HepG2 (cell line): Measurements from ENCODE around the gene PSMB10. TPM values are rescaled to one million over a fixed set of nuclear protein-coding genes. Genes with fewer than 3 reads are reported as not detected.

ENCODE experiments used
- AHR ChIP-seq: IDR thresholded peaks from 2 replicates; pipeline ENCODE4 v1.6.1; 2018; ENCODE audit warnings: missing genetic modification reagents, missing compliant biosample characterization
- BCL3 ChIP-seq: sonication (generic); formaldehyde crosslinking; IDR thresholded peaks from 2 replicates; pipeline ENCODE4 v1.5.1; 2020; ENCODE audit warnings: mild to moderate bottlenecking, missing genetic modification reagents, moderate library complexity
- HNRNPH1 ChIP-seq: fragments of 200-400 bp; formaldehyde crosslinking; optimal IDR thresholded peaks from 2 replicates; pipeline ENCODE3; 2017; ENCODE audit warnings: mild to moderate bottlenecking, low read depth, low read length
- HOXA3 ChIP-seq: sonication (generic); formaldehyde crosslinking; IDR thresholded peaks from 2 replicates; pipeline ENCODE4 v1.5.0; 2020; ENCODE audit warnings: missing genetic modification reagents
- MYC ChIP-seq: sonication (generic); formaldehyde crosslinking; IDR thresholded peaks from 2 replicates; pipeline ENCODE4 v1.9.0; 2021; ENCODE audit warnings: missing genetic modification reagents, borderline replicate concordance
- NFKBIZ ChIP-seq: IDR thresholded peaks from 2 replicates; pipeline ENCODE4 v1.6.1; 2018; ENCODE audit warnings: missing genetic modification reagents, missing compliant biosample characterization
- NONO ChIP-seq, 2 experiments: fragments of 450-650 bp in 1 of 2; sonication (generic) in 1 of 2; formaldehyde crosslinking in 1 of 2; IDR thresholded peaks in 1 of 2; conservative IDR thresholded peaks in 1 of 2; 2 replicates each; pipeline versions ENCODE4 v1.6.1 to v1.8.0; 2017 to 2022; ENCODE audit warnings: mild to moderate bottlenecking in 1 of 2, missing genetic modification reagents in 1 of 2, moderate library complexity in 1 of 2
- SALL1 ChIP-seq: sonication (generic); formaldehyde crosslinking; IDR thresholded peaks from 2 replicates; pipeline ENCODE4 v1.8.0; 2022; ENCODE audit warnings: mild to moderate bottlenecking, missing genetic modification reagents
- WIZ ChIP-seq: sonication (generic); formaldehyde crosslinking; IDR thresholded peaks from 2 replicates; pipeline ENCODE4 v1.5.1; 2020; ENCODE audit warnings: mild to moderate bottlenecking, missing genetic modification reagents
- ZNF326 ChIP-seq: sonication (generic); formaldehyde crosslinking; IDR thresholded peaks from 2 replicates; pipeline ENCODE4 v1.4.0; 2020; ENCODE audit warnings: missing genetic modification reagents, borderline replicate concordance
- ZNF33B ChIP-seq: sonication (generic); formaldehyde crosslinking; IDR thresholded peaks from 2 replicates; pipeline ENCODE4 v1.5.1; 2020; ENCODE audit warnings: mild to moderate bottlenecking, missing genetic modification reagents
- ZZZ3 ChIP-seq: sonication (generic); formaldehyde crosslinking; IDR thresholded peaks from 2 replicates; pipeline ENCODE4 v1.4.0; 2020; ENCODE audit warnings: missing genetic modification reagents, mild to moderate bottlenecking, borderline replicate concordance
- polyA plus RNA-seq, 8 experiments: library from polyadenylated mRNA; depleted of rRNA in 3 of 8; stranded (reverse) in 7 of 8; unstranded in 1 of 8; fragments of >200 nt; fragmentation: Illumina TruSeq in 4 of 8; extraction: Trizol in 4 of 8; gene quantifications; 2 replicates each; pipeline versions ENCODE4 v1.2.1 to v1.2.3, GENCODE V29; 2011 to 2016; ENCODE audit warnings: low read depth in 4 of 8, missing spikeins in 1 of 8, mixed read lengths in 1 of 8; ENCODE audit not compliant: insufficient read depth in 1 of 8
- total RNA-seq, 5 experiments: library from RNA; depleted of rRNA; stranded (reverse); fragments of >200 nt; fragmentation: Illumina TruSeq; extraction: Trizol; gene quantifications; 2 replicates each; pipeline ENCODE4 v1.2.3, GENCODE V29; 2016; ENCODE audit warnings: low read depth in 1 of 5
- TF ChIP-seq, protein P1 (sequence below): sonication (generic); formaldehyde crosslinking; IDR thresholded peaks from 2 replicates; pipeline ENCODE4 v1.4.0; 2020; ENCODE audit warnings: low read depth, mild to moderate bottlenecking, missing genetic modification reagents

The PSMB10 gene
- total and polyA plus RNA-seq, 2 of the 13 experiments (the other 11 are each of a cell fraction or from before 2014, with no cell fraction given), result 12.7 to 65.9 TPM

GRCh38 chr16:67954421-67955196 is 18.0 kb upstream of the PSMB10 start (continued):
- TF ChIP-seq BCL3 (no peak), ZNF326 (CRISPR knock-in tag) (no peak), HOXA3 (CRISPR knock-in tag) (0 out of 2 replicates have a peak, but pooled peaks have one; percentile 34), SALL1 (CRISPR knock-in tag) (peak; percentile 41), ZZZ3 (CRISPR knock-in tag) (no peak), AHR (no peak), MYC (0 out of 2 replicates have a peak, but pooled peaks have one; percentile 17), HNRNPH1 (no peak), ZNF33B (no peak), NONO (IDR thresholded peaks at IDR 0.05) (no peak), NONO (CRISPR knock-in tag; conservative IDR thresholded peaks at IDR 0.05) (0 out of 2 replicates have a peak, but pooled peaks have one; percentile 17), WIZ (CRISPR knock-in tag) (no peak), NFKBIZ (CRISPR knock-in tag) (no peak)
- TF ChIP-seq, protein P1, sequence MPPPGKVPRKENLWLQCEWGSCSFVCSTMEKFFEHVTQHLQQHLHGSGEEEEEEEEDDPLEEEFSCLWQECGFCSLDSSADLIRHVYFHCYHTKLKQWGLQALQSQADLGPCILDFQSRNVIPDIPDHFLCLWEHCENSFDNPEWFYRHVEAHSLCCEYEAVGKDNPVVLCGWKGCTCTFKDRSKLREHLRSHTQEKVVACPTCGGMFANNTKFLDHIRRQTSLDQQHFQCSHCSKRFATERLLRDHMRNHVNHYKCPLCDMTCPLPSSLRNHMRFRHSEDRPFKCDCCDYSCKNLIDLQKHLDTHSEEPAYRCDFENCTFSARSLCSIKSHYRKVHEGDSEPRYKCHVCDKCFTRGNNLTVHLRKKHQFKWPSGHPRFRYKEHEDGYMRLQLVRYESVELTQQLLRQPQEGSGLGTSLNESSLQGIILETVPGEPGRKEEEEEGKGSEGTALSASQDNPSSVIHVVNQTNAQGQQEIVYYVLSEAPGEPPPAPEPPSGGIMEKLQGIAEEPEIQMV, result no peak
- TF ChIP-seq, all 625 proteins: peak for 18
